ENCODE measurements around the gene DEFB131B.
"Not testable (repeated sequence)": the region's sequence is repeated elsewhere in the genome, so short reads cannot be mapped to it uniquely, and the experiment has no call there.

- TF ChIP-seq CTCF, POLR2A (IDR thresholded peaks at IDR 0.05): not testable (repeated sequence)
These were observed 45.4 kb upstream of the DEFB131B start, which contains the start of gene DEFB108B for GRCh38 chr11:71832811-71833210.
